Measurements from ENCODE around the gene TAX1BP1. TPM values are rescaled to one million over a fixed set of nuclear protein-coding genes. Genes with fewer than 3 reads are reported as not detected.

The TAX1BP1 gene
- total RNA-seq, 1 experiment from 2014 or later = 58.3 TPM

- H2BK120ac ChIP-seq (ENCODE audit: low read depth, low read length, poor library complexity, severe bottlenecking) = no peak overlapping the region
- no peak overlapping the region for H4K8ac ChIP-seq (replicated peaks; ENCODE audit: insufficient read length, low read depth, low read length)
- H2BK20ac ChIP-seq (ENCODE audit: low read depth, low read length, poor library complexity, severe bottlenecking) = no peak overlapping the region
- Mint-ChIP-seq H3K36me3 (ENCODE audit: insufficient read depth in 1 of 3, low read depth in 3 of 3) (no peaks in the 10 kb centered on the region), H3K9me3 (no peaks in the 10 kb centered on the region), H3K4me1 (no peaks in the 10 kb centered on the region; a peak in 1 of 4 replicates), H3K4me3 (no peak overlapping the region), H3K27me3 (ENCODE audit: low read depth) (0 out of 2 replicates have a peak, but pooled peaks cover 1% of the 10 kb centered on the region), H3K27ac (no peak overlapping the region)
- H3K79me1 ChIP-seq (ENCODE audit: insufficient read depth, low read depth, low read length, poor library complexity, severe bottlenecking) = no peaks in the 10 kb centered on the region
- no peaks in the 10 kb centered on the region for H3K4me1 ChIP-seq (ENCODE audit: insufficient read depth, low read length)
- no peaks in the 10 kb centered on the region for H3K27me3 ChIP-seq (ENCODE audit: insufficient read depth, low read length)
- no peak overlapping the region for H2AK5ac ChIP-seq (ENCODE audit: insufficient read length, low read length)
- H3K9ac ChIP-seq (ENCODE audit: extremely low read depth, insufficient read length, low read length) = no peak overlapping the region
- H3K18ac ChIP-seq (ENCODE audit: insufficient read length, low read depth, low read length) = no peak overlapping the region
- no peak overlapping the region for H4K91ac ChIP-seq (ENCODE audit: insufficient read length, low read depth, low read length)
- no peak for TF ChIP-seq CTCF (conservative IDR thresholded peaks at IDR 0.05)
- no CpG with 5 or more reads among the region's 3 CpGs for WGBS (ENCODE audit: extremely low coverage, insufficient read length, low lambda C conversion rate)
- H3K23me2 ChIP-seq (ENCODE audit: insufficient read length, low read depth, low read length, poor library complexity, severe bottlenecking) = no peaks in the 10 kb centered on the region
- no peak overlapping the region for H3K23ac ChIP-seq (ENCODE audit: insufficient read length, low read depth, low read length)
- H3T11ph ChIP-seq (ENCODE audit: low read length) = no peak overlapping the region
- no peak overlapping the region for H3K4me2 ChIP-seq (ENCODE audit: insufficient read depth, insufficient read length, low read length)
- no peak overlapping the region for H2AFZ ChIP-seq (ENCODE audit: low read length)
- DNase-seq = no peak
- no peaks in the 10 kb centered on the region for H3K79me2 ChIP-seq (ENCODE audit: insufficient read depth, low read length)
- no peak overlapping the region for H3K4ac ChIP-seq (ENCODE audit: low read depth, low read length)
- no peak overlapping the region for H2BK15ac ChIP-seq (ENCODE audit: low read depth, low read length)
- H4K5ac ChIP-seq (ENCODE audit: insufficient read length, low read depth, low read length) = no peak overlapping the region
- no peak overlapping the region for H3K56ac ChIP-seq (ENCODE audit: insufficient read length, low read depth, low read length)
- H2BK12ac ChIP-seq (ENCODE audit: insufficient read length, low read depth, low read length) = no peak overlapping the region
- no peaks in the 10 kb centered on the region for H3K9me3 ChIP-seq (ENCODE audit: control insufficient read depth, low read depth, low read length)
- H4K20me1 ChIP-seq (ENCODE audit: control insufficient read depth, insufficient read depth, insufficient read length) = no peaks in the 10 kb centered on the region
- H2BK5ac ChIP-seq (ENCODE audit: insufficient read length, low read length) = no peak overlapping the region
- no peak overlapping the region for H3K14ac ChIP-seq (ENCODE audit: insufficient read depth, low read length)
- no peak overlapping the region for H3K27ac ChIP-seq (ENCODE audit: insufficient read length, low read depth, low read length)
Measured at GRCh38 chr7:27697861-27698430, 42.0 kb upstream of the TAX1BP1 start.

Measured in H9 (cell line).